Gastrocnemius medialis (tissue), 4 donors: ENCODE results near the gene CSN3. TPM values are rescaled to one million over a fixed set of nuclear protein-coding genes. Genes with fewer than 3 reads are reported as not detected.
"Not testable (repeated sequence)": the region's sequence is repeated elsewhere in the genome, so short reads cannot be mapped to it uniquely, and the experiment has no call there.

Experiments
- ATAC-seq, 2 donors: fragments of 150-250 bp; one replicate each; pipeline ENCODE4 v1.9.1; 2016
- DNase-seq, 2 donors: peaks; one replicate each; pipeline ENCODE4 v3.0.0-alpha.2; 2019
- H3K27ac ChIP-seq, 4 donors: fragments of 200-600 bp; sonication (generic); 1 replicate in 1 of 4; 2 replicates in 3 of 4; pipeline ENCODE4 v1.5.1; 2016 to 2018; ENCODE audit warnings: mild to moderate bottlenecking in 2 of 4, moderate library complexity in 1 of 4
- H3K27me3 ChIP-seq, 3 donors: fragments of 200-600 bp; sonication (generic) in 2 of 3; 1 replicate in 1 of 3; 2 replicates in 2 of 3; pipeline versions ENCODE4 v1.5.1 to v1.6.0; 2016 to 2019; ENCODE audit warnings: mild to moderate bottlenecking in 1 of 3, moderate library complexity in 1 of 3
- H3K36me3 ChIP-seq, 2 donors: fragments of 200-600 bp; sonication (generic) in 1 of 2; one replicate each; pipeline ENCODE4 v1.5.1; 2017 to 2018
- H3K4me1 ChIP-seq, 2 donors: fragments of 200-600 bp; sonication (generic) in 1 of 2; one replicate each; pipeline ENCODE4 v1.5.1; 2016 to 2017; ENCODE audit warnings: mild to moderate bottlenecking in 2 of 2
- H3K4me3 ChIP-seq, 4 donors: fragments of 200-600 bp; sonication (generic) in 3 of 4; 1 replicate in 1 of 4; 2 replicates in 3 of 4; pipeline ENCODE4 v1.5.1; 2016 to 2019; ENCODE audit warnings: mild to moderate bottlenecking in 2 of 4
- H3K9me3 ChIP-seq, 3 donors: fragments of 200-600 bp; sonication (generic) in 2 of 3; 1 replicate in 1 of 3; 2 replicates in 2 of 3; pipeline ENCODE4 v1.5.1; 2016 to 2019
- CTCF ChIP-seq, 5 experiments: fragments of 450-650 bp in 3 of 5; fragments of 200-600 bp in 2 of 5; sonication (generic) in 2 of 5; IDR thresholded peaks in 4 of 5; conservative IDR thresholded peaks in 1 of 5; 1 replicate in 4 of 5; 2 replicates in 1 of 5; pipeline ENCODE4 v1.5.1; 2016 to 2019; ENCODE audit warnings: antibody characterized with exemption in 5 of 5, mild to moderate bottlenecking in 3 of 5, moderate library complexity in 3 of 5
- POLR2A ChIP-seq, 2 donors: fragments of 450-650 bp; IDR thresholded peaks; one replicate each; pipeline ENCODE4 v1.6.1; 2017; ENCODE audit warnings: antibody characterized with exemption in 2 of 2, mild to moderate bottlenecking in 2 of 2, moderate library complexity in 2 of 2
- in situ Hi-C, 4 donors: fragments of 200-750 bp; cut with MboI; loops; one replicate each; pipeline versions ENCODE4 v1.15.0 to v1.8.0; 2017; ENCODE audit warnings: low sequenced_read_pairs in 4 of 4
- intact Hi-C: fragments of 100-400 bp; cut with DNase I; formaldehyde crosslinking; loops from one replicate; pipeline ENCODE4 v1.15.1; 2023; ENCODE audit warnings: low total_unique reads
- total RNA-seq, 4 donors: library from RNA; depleted of rRNA; stranded (reverse); fragments of >200 nt; gene quantifications; one replicate each; pipeline versions ENCODE4 v1.1.0 to v1.2.3, GENCODE V29; 2016

CSN3 gene
- total RNA-seq, 4 donors from 2014 or later: not detected

- TF ChIP-seq CTCF (IDR thresholded peaks at IDR 0.05 in 4 of 5, conservative IDR thresholded peaks at IDR 0.05 in 1 of 5) (no peak), POLR2A (IDR thresholded peaks at IDR 0.05) (no peak)
- Histone ChIP-seq H3K4me3 (no peak overlapping the region), H3K4me1 (no peaks in the 10 kb centered on the region), H3K27me3 (no peaks in the 10 kb centered on the region), H3K9me3 (no peaks in the 10 kb centered on the region), H3K27ac (no peak overlapping the region), H3K36me3 (no peaks in the 10 kb centered on the region)
- DNase-seq (no peak), ATAC-seq (no peak)
- in situ Hi-C loops: no loop called here
- intact Hi-C loops: no loop called here
Measured at GRCh38 chr4:70203601-70204000, 38.8 kb upstream of the CSN3 start.

GRCh38 chr4:70212752-70213151 lies 29.6 kb upstream of the CSN3 start:
- H3K4me3 ChIP-seq, H3K36me3 ChIP-seq, in situ Hi-C loops, DNase-seq, intact Hi-C loops, ATAC-seq, H3K4me1 ChIP-seq, H3K27ac ChIP-seq, H3K9me3 ChIP-seq, H3K27me3 ChIP-seq: not testable (repeated sequence)

GRCh38 chr4:70216109-70216508 lies 26.3 kb upstream of the CSN3 start:
- H3K4me1 ChIP-seq, H3K27me3 ChIP-seq, in situ Hi-C loops, H3K27ac ChIP-seq, ATAC-seq, H3K36me3 ChIP-seq, DNase-seq, H3K4me3 ChIP-seq, H3K9me3 ChIP-seq, intact Hi-C loops: not testable (repeated sequence)

- H3K27me3 ChIP-seq, H3K27ac ChIP-seq, H3K4me1 ChIP-seq, DNase-seq, H3K4me3 ChIP-seq, H3K9me3 ChIP-seq, intact Hi-C loops, in situ Hi-C loops, H3K36me3 ChIP-seq, ATAC-seq: not testable (repeated sequence)
Measured at GRCh38 chr4:70216550-70216949, 25.8 kb upstream of the CSN3 start.

- H3K4me1 ChIP-seq, ATAC-seq, DNase-seq, H3K4me3 ChIP-seq, H3K27ac ChIP-seq, H3K36me3 ChIP-seq, intact Hi-C loops, H3K27me3 ChIP-seq, H3K9me3 ChIP-seq, in situ Hi-C loops: not testable (repeated sequence)
Measured at GRCh38 chr4:70221389-70221788, 21.0 kb upstream of the CSN3 start.

GRCh38 chr4:70221818-70222217 lies 20.6 kb upstream of the CSN3 start:
- H3K9me3 ChIP-seq, H3K4me3 ChIP-seq, intact Hi-C loops, H3K4me1 ChIP-seq, ATAC-seq, H3K27ac ChIP-seq, H3K27me3 ChIP-seq, DNase-seq, in situ Hi-C loops, H3K36me3 ChIP-seq: not testable (repeated sequence)

- TF ChIP-seq POLR2A (IDR thresholded peaks at IDR 0.05) (no peak), CTCF (IDR thresholded peaks at IDR 0.05 in 4 of 5, conservative IDR thresholded peaks at IDR 0.05 in 1 of 5) (no peak)
- in situ Hi-C loops (no loop called here), intact Hi-C loops (no loop called here)
- H3K4me3 ChIP-seq: no peak within 1 kb of the TSS
- no peaks in the 10 kb centered on the region for H3K9me3 ChIP-seq
- no peaks in the 10 kb centered on the region for H3K4me1 ChIP-seq
- no peak within 1 kb of the TSS for H3K27ac ChIP-seq
- H3K36me3 ChIP-seq: no peaks in the 10 kb centered on the region
- no peaks in the 10 kb centered on the region for H3K27me3 ChIP-seq
- ATAC-seq (no peak), DNase-seq (no peak)
Measured at GRCh38 chr4:70225824-70226223, 16.6 kb upstream of the CSN3 start, which contains the start of gene FDCSP. TSS of gene FDCSP (plus strand) at chr4:70226124. CDS start at chr4:70231195, 5,071 bp downstream.
